HCT116 (cell line): ENCODE data around the gene CDH4. TPM values are rescaled to one million over a fixed set of nuclear protein-coding genes. Genes with fewer than 3 reads are reported as not detected.

ENCODE experiments used
- ATAC-seq: fragments of 200-7000 bp; cut with Tn5 transposase; 2 replicates; pipeline ENCODE4 v1.9.1; 2020; ENCODE audit warnings: mild to moderate bottlenecking, moderate library complexity
- BruUV-seq: library from RNA; stranded (reverse); fragments of 400-500 nt; replicated peaks from 2 replicates; lab custom pipeline; 2021; lab: Mats Ljungman, UMichigan
- CTCF ChIA-PET: fragments of 300-600 bp; sonication (Branson Sonifier 250); formaldehyde crosslinking; loops from one replicate; lab custom pipeline; 2021; ENCODE audit warnings: antibody characterized with exemption; lab: Charles Lee
- POLR2A ChIA-PET: fragments of 300-600, 350-600 bp; sonication (Branson Sonifier 250); formaldehyde crosslinking; loops from one replicate; lab custom pipeline; 2021; ENCODE audit warnings: antibody characterized with exemption; lab: Charles Lee
- RAD21 ChIA-PET, 2 experiments: fragments of 300-600 bp; sonication (Branson Sonifier 250); formaldehyde crosslinking; loops; one replicate each; lab custom pipeline; 2023; ENCODE audit warnings: low total read pairs in 2 of 2; ENCODE audit not compliant: uncharacterized antibody in 2 of 2, unreplicated experiment in 2 of 2, low non-redundant PET in 1 of 2; lab: Charles Lee
- DNase-seq: peaks from one replicate; pipeline ENCODE4 v3.0.0-alpha.2; 2010; ENCODE audit warnings: low read depth, low spot score
- H2AFZ ChIP-seq: fragments of 200-600 bp; shearing (Covaris generic), sonication (generic); 2 replicates; pipeline ENCODE4 v1.6.1; 2017; ENCODE audit warnings: low read depth, mixed run types, mixed read lengths, antibody characterized with exemption, low read length; ENCODE audit not compliant: poor library complexity, severe bottlenecking
- H3K27ac ChIP-seq: 2 replicates; pipeline ENCODE4 v1.5.1; 2012; ENCODE audit warnings: low read depth, low read length
- H3K27me3 ChIP-seq: fragments of 200-600 bp; sonication (generic); 2 replicates; pipeline ENCODE4 v1.6.1; 2016; ENCODE audit warnings: mixed run types, low read length, mixed read lengths; ENCODE audit not compliant: insufficient read depth
- H3K36me3 ChIP-seq, 2 experiments: fragments of 200-500 bp in 1 of 2; fragments of 200-600 bp in 1 of 2; sonication (Bioruptor generic) in 1 of 2; sonication (generic) in 1 of 2; 2 replicates each; pipeline versions ENCODE4 v1.5.1 to v1.6.1; 2014 to 2016; ENCODE audit warnings: low read length in 2 of 2, inconsistent platforms in 1 of 2, mixed read lengths in 1 of 2, mixed run types in 1 of 2; ENCODE audit not compliant: insufficient read depth in 2 of 2, control insufficient read depth in 1 of 2
- H3K4me1 ChIP-seq, 2 experiments: fragments of 200-600 bp in 1 of 2; sonication (generic) in 1 of 2; 2 replicates each; pipeline versions ENCODE4 v1.5.1 to v1.6.1; 2012 to 2017; ENCODE audit warnings: low read length in 2 of 2, inconsistent platforms in 1 of 2, mild to moderate bottlenecking in 1 of 2, mixed read lengths in 1 of 2, mixed run types in 1 of 2, moderate library complexity in 1 of 2; ENCODE audit not compliant: insufficient read depth in 2 of 2, control insufficient read depth in 1 of 2
- H3K4me2 ChIP-seq: fragments of 200-600 bp; sonication (generic); 2 replicates; pipeline ENCODE4 v1.6.1; 2017; ENCODE audit warnings: mixed run types, low read length, mixed read lengths
- H3K4me3 ChIP-seq, 2 experiments: fragments of 200-600 bp in 1 of 2; sonication (generic) in 1 of 2; replicated peaks in 1 of 2; 2 replicates each; pipeline ENCODE4 v1.5.1; 2011 to 2016; ENCODE audit warnings: low read length in 2 of 2, control low read depth in 1 of 2, low read depth in 1 of 2, mild to moderate bottlenecking in 1 of 2, mixed read lengths in 1 of 2, mixed run types in 1 of 2
- H3K79me2 ChIP-seq: fragments of 200-600 bp; sonication (generic); 2 replicates; pipeline ENCODE4 v1.6.1; 2017; ENCODE audit warnings: mild to moderate bottlenecking, mixed run types, low read length, moderate library complexity, mixed read lengths; ENCODE audit not compliant: insufficient read depth
- H3K9ac ChIP-seq: fragments of 200-600 bp; sonication (generic); 2 replicates; pipeline ENCODE4 v1.6.1; 2016; ENCODE audit warnings: low read length, mixed read lengths
- H3K9me2 ChIP-seq: fragments of 200-600 bp; sonication (generic), shearing (Covaris generic); 2 replicates; pipeline ENCODE4 v1.6.1; 2017; ENCODE audit warnings: mixed run types, mild to moderate bottlenecking, moderate library complexity; ENCODE audit not compliant: insufficient read depth
- H3K9me3 ChIP-seq, 2 experiments: fragments of 200-500 bp in 1 of 2; fragments of 200-600 bp in 1 of 2; sonication (Bioruptor generic) in 1 of 2; sonication (generic) in 1 of 2; 2 replicates each; pipeline ENCODE4 v1.6.1; 2014 to 2017; ENCODE audit warnings: low read length in 2 of 2, mixed read lengths in 2 of 2, inconsistent platforms in 1 of 2, low read depth in 1 of 2, mild to moderate bottlenecking in 1 of 2, mixed run types in 1 of 2, moderate library complexity in 1 of 2; ENCODE audit not compliant: control insufficient read depth in 1 of 2, insufficient read depth in 1 of 2
- H4K20me1 ChIP-seq: fragments of 200-600 bp; sonication (generic), shearing (Covaris generic); 2 replicates; pipeline ENCODE4 v1.6.1; 2017; ENCODE audit warnings: mixed run types, mild to moderate bottlenecking, moderate library complexity; ENCODE audit not compliant: insufficient read depth
- CBX3 ChIP-seq: IDR thresholded peaks from 2 replicates; pipeline ENCODE4 v1.6.1; 2012; ENCODE audit warnings: low read depth
- CEBPB ChIP-seq: IDR thresholded peaks from 2 replicates; pipeline ENCODE4 v1.6.1; 2012; ENCODE audit warnings: low read depth
- EZH2 ChIP-seq: fragments of 200-600 bp; sonication (generic); IDR thresholded peaks from 2 replicates; pipeline ENCODE4 v1.6.1; 2017; ENCODE audit warnings: antibody characterized with exemption, mixed run types
- MAX ChIP-seq: IDR thresholded peaks from 2 replicates; pipeline ENCODE4 v1.6.1; 2012
- POLR2A ChIP-seq: IDR thresholded peaks from 2 replicates; pipeline ENCODE4 v1.7.0; 2011; ENCODE audit warnings: borderline replicate concordance; ENCODE audit not compliant: insufficient read depth, insufficient read length; ENCODE audit errors: extremely low read depth
- POLR2AphosphoS5 ChIP-seq: IDR thresholded peaks from 2 replicates; pipeline ENCODE4 v1.6.1; 2011; ENCODE audit warnings: mild to moderate bottlenecking, low read depth, low read length, moderate library complexity
- REST ChIP-seq: IDR thresholded peaks from 2 replicates; pipeline ENCODE4 v1.6.1; 2012; ENCODE audit warnings: low read depth
- SIN3A ChIP-seq: IDR thresholded peaks from 2 replicates; pipeline ENCODE4 v1.6.1; 2012; ENCODE audit warnings: low read depth
- intact Hi-C: fragments of 100-400 bp; cut with micrococcal nuclease; formaldehyde crosslinking; loops from 2 replicates; pipeline ENCODE4 v1.10.0; 2022
- total RNA-seq: library from RNA; stranded (reverse); gene quantifications from one replicate; pipeline ENCODE4 v1.2.1, GENCODE V29; 2021; ENCODE audit not compliant: unreplicated experiment

The CDH4 gene
- total RNA-seq, 1 experiment from 2014 or later = not detected

- no peaks in the 10 kb centered on the region for H3K9me2 ChIP-seq
- H3K4me2 ChIP-seq = no peak overlapping the region
- DNase-seq (no peak), ATAC-seq (no peak)
- no peaks in the 10 kb centered on the region for H3K36me3 ChIP-seq
- RAD21 ChIA-PET = no interaction called here
- no peak overlapping the region for H2AFZ ChIP-seq
- no peak for TF ChIP-seq REST
- no peak for TF ChIP-seq SIN3A
- no peak for TF ChIP-seq EZH2
- no peak for TF ChIP-seq POLR2AphosphoS5
- no peak overlapping the region for H3K4me3 ChIP-seq
- no peak overlapping the region for H3K9ac ChIP-seq
- H3K79me2 ChIP-seq = no peaks in the 10 kb centered on the region
- H3K27me3 ChIP-seq = no peaks in the 10 kb centered on the region
- H3K27ac ChIP-seq = no peak overlapping the region
- POLR2A ChIA-PET = no interaction called here
- intact Hi-C loops = no loop called here
- no peaks in the 10 kb centered on the region for H4K20me1 ChIP-seq
- H3K4me1 ChIP-seq = no peaks in the 10 kb centered on the region
- CTCF ChIA-PET = no interaction called here
- BruUV-seq = no TSS peak
- H3K9me3 ChIP-seq = peaks cover 0 to 6% of the 10 kb centered on the region in 2 experiments; a peak in 2 of 4 replicates
These were observed 206.2 kb downstream of the CDH4 start for GRCh38 chr20:61458146-61458746.

- no peaks in the 10 kb centered on the region for H3K79me2 ChIP-seq
- POLR2A ChIA-PET = no interaction called here
- H3K27me3 ChIP-seq = no peaks in the 10 kb centered on the region
- no peak overlapping the region for H3K27ac ChIP-seq
- H3K4me1 ChIP-seq = no peaks in the 10 kb centered on the region
- no peak overlapping the region for H2AFZ ChIP-seq
- H3K9ac ChIP-seq = no peak overlapping the region
- no TSS peak for BruUV-seq
- ATAC-seq = no peak
- H3K36me3 ChIP-seq = no peaks in the 10 kb centered on the region
- no peaks in the 10 kb centered on the region for H4K20me1 ChIP-seq
- CTCF ChIA-PET = no interaction called here
- H3K9me2 ChIP-seq = no peaks in the 10 kb centered on the region
- no peak overlapping the region for H3K4me3 ChIP-seq
- H3K9me3 ChIP-seq = peaks cover 0 to 6% of the 10 kb centered on the region in 2 experiments; a peak in 2 of 4 replicates
- TF ChIP-seq CEBPB (no peak), CBX3 (no peak), MAX (no peak), POLR2A (no peak)
- DNase-seq = no peak
- no peak overlapping the region for H3K4me2 ChIP-seq
- RAD21 ChIA-PET = no interaction called here
- intact Hi-C loops = no loop called here
These were observed 207.2 kb downstream of the CDH4 start for GRCh38 chr20:61459266-61459665.
